LNCaP clone FGC (cell line): ENCODE results near the gene ACP7.

Experiments used
- DNase-seq: peaks from one replicate; pipeline ENCODE4 v3.0.0-alpha.2; 2011; ENCODE audit warnings: low read depth
- H3K4me3 ChIP-seq: 2 replicates; pipeline ENCODE4 v1.5.1; 2011; ENCODE audit warnings: mild to moderate bottlenecking, low read depth, low read length, control low read depth
- TF ChIP-seq, protein P1 (sequence below): IDR thresholded peaks from 2 replicates; pipeline ENCODE4 v1.5.1; 2012; ENCODE audit warnings: mild to moderate bottlenecking; ENCODE audit not compliant: control insufficient read depth, insufficient read depth; ENCODE audit errors: extremely low read depth

ACP7 gene

GRCh38 chr19:39083983-39084731 lies at the start of gene ACP7:
TSS of gene ACP7 (plus strand) at chr19:39084368. CDS start at chr19:39085270, 902 bp downstream.
- no peak within 1 kb of the TSS for H3K4me3 ChIP-seq
- TF ChIP-seq, protein P1, sequence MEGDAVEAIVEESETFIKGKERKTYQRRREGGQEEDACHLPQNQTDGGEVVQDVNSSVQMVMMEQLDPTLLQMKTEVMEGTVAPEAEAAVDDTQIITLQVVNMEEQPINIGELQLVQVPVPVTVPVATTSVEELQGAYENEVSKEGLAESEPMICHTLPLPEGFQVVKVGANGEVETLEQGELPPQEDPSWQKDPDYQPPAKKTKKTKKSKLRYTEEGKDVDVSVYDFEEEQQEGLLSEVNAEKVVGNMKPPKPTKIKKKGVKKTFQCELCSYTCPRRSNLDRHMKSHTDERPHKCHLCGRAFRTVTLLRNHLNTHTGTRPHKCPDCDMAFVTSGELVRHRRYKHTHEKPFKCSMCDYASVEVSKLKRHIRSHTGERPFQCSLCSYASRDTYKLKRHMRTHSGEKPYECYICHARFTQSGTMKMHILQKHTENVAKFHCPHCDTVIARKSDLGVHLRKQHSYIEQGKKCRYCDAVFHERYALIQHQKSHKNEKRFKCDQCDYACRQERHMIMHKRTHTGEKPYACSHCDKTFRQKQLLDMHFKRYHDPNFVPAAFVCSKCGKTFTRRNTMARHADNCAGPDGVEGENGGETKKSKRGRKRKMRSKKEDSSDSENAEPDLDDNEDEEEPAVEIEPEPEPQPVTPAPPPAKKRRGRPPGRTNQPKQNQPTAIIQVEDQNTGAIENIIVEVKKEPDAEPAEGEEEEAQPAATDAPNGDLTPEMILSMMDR = no peak
- no peak for DNase-seq

DNA sequence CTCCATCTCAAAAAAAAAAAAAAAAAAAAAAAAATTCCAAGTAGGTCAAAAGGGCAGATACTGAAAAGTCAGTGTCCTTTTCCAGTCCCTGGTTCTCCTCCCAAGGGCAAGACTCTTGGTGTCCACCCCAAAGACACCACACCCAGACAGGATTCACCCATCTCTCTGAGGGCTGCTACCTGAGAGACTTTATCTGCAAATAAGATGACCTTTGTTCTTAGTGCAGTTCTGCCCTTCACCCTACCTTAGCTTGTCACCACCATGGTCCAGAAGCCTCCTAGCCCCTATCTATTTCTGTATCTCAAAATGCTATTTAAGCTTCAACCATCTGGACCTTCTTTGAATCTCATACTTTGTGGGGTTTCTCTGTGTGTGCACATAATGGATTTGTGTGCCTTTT lies 47.6 kb upstream of the ACP7 start:
- no peak overlapping the region for H3K4me3 ChIP-seq
- no peak for DNase-seq
- TF ChIP-seq, protein P1 = no peak

DNA sequence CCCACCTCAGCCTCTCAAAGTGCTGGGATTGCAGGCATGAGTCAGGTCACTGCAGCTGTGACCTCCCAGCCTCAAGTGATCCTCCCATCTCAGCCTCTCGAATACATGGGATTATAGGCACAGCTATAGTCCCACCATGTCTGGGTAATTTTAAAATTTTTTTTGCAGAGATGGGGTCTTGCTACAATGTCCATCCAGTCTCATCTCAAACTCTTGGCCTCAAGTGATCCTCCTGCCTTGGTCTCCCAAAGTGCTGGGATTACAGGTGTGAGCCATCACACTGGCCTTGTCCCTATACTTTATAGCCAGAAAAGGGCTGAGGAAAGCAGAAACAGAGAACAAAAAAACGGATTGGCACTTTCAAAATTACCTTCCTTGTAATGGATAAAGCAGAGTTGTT lies 47.0 kb upstream of the ACP7 start:
- no peak for DNase-seq

DNA sequence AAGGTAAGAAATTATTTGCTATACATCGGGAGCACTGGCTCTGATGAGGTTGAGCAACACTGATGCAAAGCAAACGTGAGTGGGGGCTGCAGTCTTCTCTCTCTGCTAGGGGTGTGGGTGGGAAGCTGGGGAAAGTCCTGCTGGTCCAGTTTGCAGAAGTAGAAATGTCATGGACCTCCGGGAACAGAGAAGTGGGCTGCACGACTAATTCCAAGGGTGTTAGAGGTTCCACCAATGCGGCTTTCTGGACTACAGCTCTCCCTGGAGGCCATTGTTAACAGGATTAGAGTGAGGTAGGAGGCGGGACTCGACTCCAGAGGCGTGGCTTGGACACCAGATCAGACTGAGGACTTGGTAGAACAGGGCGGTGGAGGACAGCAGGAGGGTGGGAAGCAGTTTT lies 46.1 kb upstream of the ACP7 start:
- TF ChIP-seq, protein P1 = no peak
- H3K4me3 ChIP-seq = no peak overlapping the region
- DNase-seq = no peak

More for the DNA sequence above, 47.0 kb upstream of the ACP7 start:
- TF ChIP-seq, protein P1 = no peak
- H3K4me3 ChIP-seq = no peak overlapping the region

GRCh38 chr19:39045506-39045905 lies 38.7 kb upstream of the ACP7 start:
- H3K4me3 ChIP-seq = no peak overlapping the region
- DNase-seq = no peak
- TF ChIP-seq, protein P1 = no peak

GRCh38 chr19:39046037-39046821 lies 37.9 kb upstream of the ACP7 start:
- TF ChIP-seq, protein P1 = no peak
- no peak overlapping the region for H3K4me3 ChIP-seq
- no peak for DNase-seq
